Stromal cell of bone marrow (primary cell): ENCODE results near the gene P3H2.

ENCODE experiments used
- DNase-seq: peaks from one replicate; pipeline ENCODE4 v3.0.0-alpha.2; 2012; ENCODE audit warnings: low read depth

Gene P3H2

DNA sequence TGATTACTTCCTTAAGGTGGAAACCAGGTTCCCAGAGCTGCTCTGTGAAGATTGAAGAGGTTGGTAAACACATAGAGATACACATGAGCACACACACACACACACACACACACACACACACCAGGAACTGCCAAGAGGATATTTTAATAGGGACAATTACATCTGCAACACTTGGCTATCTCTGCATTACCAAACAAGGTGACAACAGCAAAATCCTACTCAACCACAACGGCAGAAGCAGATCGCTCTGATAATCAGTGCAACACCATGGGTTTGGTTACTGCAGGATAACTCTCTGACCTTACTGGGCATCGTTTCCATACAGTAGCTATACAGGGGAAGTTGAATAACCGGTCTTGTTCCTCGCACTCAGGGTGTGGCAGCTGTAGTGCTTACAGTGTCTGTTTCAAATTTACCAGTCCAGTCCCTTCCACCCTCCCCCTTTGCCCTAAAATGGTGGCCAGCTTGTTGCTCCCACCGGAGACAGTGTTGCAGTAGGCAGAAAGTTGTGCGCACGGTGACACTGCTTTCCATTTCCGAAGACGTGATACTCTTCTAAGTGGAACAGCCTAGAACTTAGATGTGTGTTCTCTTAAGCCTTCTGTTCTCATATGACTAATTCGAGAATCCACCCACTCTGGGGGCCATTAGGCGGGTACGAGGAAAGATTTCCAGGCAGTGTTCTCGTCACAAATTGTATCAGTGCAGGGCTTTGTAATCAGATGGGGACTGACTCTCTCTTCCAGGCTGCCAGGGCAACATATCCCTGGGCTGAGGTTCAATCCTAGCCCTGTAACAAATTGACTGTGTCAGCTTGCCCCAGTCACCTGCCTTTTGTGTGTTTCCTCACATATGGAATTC is 176.2 kb downstream of the P3H2 start:
- no peak for DNase-seq

DNA sequence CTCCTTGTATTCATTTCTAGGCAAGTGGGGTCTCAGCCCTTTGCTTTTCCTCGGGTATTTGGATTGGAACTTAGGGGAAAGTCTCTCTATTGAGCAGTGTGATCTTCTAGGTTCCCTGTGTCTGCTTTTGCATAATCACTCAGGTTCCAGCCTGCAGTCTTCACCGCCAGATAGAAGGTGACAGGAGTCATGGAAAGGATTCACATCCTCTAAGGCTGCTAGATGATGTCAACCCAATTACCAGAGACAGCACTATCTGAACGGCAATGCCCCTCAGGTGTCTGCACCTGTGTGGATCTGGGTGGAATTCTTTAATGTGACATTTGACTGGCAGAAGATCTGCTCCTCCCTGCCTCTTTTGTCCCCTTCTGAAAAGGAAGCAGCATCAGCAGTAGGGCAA is 177.7 kb downstream of the P3H2 start:
- DNase-seq = no peak

DNA sequence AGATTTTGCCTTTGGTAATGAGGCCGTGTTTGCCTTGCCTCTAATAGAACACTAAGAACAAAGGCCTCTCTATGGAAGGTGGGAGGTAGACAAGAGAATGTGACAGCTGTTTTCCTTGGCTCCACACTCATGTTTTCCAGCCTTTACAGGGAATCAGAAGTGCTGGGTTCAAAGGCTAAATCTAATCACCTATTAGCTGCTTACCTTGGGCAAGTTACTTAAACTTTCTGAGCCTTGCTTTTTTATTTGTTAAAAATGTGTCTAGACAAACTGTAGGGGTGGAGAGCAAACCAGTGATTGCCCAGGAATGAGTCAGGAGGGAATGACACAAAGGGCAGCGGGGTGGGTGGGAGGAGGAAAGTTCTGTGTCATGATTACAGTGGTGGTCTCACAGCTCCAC is 179.0 kb downstream of the P3H2 start:
- peak; percentile 27 for DNase-seq

DNA sequence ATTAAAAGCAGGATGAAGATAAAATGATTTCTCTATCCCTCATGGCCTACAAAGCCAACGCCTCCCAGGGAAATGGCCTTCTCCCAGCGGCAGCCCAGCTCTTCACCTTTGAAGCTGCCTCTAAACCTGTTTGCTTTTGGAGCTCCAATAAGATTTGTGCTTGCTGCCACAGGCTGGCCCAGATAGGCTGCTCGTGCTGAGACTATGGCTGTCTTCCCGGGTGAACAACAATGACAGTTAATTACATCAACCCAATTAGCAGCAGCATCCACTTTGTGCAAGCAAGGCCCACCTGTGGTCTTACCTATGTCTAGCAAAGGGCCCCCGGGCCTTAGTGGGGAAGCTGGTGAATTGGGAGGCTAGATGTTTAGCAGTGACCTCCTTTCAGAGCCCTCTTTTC is 179.6 kb downstream of the P3H2 start:
- no peak for DNase-seq

DNA sequence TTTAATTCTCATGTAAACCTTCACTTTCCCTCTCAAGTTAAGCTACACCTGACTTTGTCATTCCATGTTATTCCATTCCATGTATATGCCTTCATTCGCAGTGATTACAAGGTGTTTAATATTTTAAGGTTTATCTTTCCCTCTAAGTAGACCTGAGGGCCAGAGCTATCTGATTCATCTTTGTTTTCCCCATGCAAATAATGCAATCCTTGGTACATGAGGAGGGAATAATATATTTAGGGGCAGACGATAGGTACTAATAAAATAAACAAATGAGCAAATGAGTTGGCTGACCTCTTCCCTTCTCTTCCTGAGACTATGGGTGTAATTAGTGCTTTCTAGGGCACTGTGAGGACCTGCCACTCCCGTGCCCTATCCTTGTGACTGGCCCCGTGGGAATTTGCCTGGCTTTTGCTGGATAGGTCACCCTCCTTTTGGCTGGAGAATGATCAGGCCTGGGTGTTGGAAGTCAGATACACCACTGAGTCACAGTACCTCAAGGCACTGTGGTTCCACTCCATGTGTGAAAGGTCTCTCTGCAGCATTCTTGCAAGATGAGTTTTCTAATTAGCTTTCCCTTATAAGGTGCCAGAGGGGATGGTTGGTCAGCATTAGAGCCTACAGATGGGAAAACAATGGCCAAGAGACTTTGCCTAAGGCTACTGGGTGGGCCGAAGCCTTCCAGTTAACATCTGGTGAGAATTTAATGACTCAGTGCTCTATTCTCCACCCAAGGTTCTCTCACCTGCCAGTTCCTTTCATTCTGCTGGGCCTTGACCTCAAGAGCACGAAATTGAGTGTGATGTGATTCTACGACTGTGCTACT is 183.2 kb downstream of the P3H2 start:
- DNase-seq = peak; percentile 92

DNA sequence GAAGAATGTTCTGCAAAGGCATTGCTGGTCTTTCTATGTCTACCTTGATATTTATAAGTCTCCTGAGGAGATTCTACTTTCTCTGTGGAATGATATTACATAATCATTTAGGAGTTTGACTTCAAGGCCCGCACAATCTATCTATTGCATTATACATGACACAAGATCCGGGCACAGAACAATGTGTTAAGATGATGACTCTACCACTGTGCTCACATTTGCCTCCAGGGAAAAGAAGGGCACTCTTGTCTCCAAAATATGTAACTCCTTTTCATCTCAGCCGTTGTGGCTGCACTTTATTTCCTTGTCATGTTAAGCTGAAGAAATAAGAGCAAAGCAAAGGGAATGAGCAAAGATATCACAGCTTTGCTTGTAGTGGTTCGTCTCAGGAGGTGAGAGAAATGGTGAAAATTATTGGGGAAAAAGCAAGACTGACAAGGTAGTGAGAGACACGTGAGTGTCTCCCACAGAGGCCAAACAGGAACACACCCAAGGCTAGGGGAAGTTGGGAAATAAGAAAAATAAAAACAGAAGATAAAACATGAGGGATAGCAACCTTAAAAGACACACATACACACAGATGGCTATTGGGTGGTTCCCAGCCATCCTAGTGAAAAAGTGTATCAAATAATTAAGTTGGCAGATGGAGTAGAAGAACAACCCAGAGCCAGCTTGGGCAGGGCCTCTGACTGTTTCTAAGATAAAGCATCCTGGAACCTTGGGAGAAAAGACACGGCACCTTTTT is 184.3 kb downstream of the P3H2 start:
- DNase-seq = no peak

DNA sequence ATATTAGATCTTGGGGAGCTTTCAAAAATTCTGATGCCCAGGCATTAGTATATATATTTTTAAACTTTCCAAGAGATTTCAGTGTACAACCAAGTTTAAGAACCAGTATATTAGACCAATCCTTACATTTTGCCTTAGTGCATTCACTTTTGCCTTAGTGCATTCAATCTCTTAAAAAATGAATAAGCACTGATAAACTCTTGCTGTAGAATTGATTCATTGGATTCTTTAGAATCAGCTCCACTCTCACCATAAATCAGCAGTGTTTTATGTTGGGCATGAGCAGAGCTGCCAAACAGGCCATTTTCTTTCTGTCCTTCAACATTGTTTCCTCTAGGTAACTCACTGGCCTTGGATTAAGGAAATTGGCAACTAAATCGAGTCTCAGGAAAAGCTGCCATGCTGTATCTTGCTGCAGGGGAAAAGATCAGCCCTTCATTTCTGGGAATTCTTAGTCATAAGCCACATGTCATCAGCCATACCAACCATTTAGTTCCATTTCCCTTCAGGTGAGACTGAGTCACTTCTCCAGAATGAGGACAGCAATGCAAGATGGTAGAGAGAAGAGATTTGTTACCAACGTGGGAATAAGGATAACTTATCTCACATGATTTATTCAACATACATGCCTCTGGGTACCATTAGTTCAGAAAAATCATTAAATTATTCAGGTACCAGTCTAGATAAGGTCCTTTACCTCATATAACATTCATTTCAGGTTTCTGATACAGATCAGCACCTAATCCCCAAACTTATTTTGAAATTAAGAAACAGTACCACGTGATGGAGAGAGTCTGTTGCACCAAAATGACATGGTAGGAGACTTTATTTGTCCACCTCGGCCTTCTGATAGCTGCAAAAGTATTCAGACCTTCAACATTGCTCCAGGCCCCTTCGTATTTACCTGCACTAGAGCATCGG is 192.5 kb downstream of the P3H2 start:
- no peak for DNase-seq

DNA sequence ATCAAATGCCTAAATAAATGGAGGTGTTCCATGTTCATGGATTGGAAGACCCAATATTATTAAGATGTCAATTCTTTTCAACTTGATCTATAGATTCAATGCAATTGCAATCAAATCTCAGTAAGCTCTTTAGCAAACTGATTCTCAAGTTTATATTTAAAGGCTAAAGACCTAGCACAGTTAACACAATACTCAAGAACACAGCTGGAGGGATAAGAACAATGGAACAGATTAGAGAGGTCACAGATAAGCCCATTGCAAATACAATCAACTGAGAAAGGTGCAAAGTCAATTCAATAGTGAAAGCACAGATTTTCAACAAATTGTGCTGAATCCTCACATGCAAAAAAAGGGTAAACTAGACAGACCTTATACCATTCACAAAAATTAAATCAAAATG is 198.9 kb downstream of the P3H2 start:
- DNase-seq = no peak

DNA sequence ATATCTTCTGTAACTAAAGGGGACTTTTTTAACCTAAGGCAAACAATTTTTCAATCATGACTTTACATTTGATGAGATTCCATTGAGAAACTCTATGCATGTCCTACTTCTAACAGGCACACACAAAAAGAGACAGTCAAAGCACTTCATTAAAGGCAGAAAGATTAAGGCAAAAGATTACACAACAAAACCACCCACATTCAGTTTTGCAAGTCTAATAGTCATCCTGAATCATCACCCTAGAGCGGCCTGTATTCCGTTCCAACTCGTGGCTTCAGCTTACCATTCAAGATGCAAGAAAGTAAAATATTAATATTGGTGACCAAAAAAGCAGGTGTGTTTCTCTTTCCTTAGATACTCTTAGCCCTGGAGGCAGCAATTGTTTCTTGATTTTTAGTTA is 205.9 kb downstream of the P3H2 start:
- DNase-seq = peak; percentile 91

DNA sequence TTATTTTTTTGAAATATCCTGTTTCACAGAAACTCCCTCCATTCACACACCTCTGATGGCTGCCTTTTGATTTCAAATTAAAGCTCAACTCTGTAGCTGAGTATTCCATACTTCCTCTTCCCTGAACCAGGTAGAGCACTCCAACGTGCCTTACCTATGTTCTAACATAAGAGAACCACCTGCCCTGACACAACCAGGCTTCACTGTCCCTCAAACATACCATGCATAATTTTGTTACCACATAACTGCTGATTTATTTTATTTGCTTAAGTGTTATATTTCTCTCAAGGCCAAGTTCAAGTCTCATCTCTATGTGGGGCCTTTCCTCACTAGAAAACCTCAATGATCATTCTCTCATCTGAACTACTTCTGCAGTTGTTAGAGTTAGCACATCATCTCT is 209.7 kb downstream of the P3H2 start:
- DNase-seq = no peak

DNA sequence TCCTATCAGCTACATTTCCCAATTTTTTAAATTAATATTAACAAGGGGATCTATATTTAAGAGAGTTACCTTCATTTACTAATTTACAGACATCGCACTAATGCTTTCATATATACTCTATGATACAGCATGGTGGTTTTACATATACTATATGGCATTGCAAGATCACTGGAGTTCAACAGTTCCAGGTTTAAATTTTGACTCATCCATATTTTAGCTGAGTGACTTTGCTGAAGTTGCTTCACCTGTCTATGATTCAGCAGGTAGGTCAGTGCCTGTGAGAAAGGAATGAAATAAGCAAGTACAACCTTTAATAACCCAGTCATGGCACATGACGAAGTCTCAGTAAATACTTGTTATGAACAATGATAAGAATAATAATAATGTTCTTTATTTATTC is 211.1 kb downstream of the P3H2 start:
- no peak for DNase-seq

DNA sequence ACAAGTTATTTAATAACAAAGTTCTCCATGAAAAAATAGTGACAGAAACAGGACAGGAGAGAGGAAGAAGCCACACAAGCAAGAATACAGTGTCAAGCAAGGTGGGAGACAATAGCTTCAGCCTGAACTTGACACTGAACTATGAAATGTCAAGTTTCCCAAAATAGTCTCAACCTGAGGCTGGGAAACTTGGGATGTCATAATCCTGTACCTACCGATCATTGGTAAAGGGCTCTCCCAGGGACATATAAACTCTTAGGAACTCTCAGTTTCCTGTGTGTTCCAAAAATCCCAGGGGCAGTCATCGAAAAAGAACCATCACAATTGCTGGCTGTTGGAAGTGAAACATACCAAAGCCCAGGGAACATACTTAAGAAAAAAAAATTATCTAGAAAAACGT is 211.6 kb downstream of the P3H2 start:
- no peak for DNase-seq

DNA sequence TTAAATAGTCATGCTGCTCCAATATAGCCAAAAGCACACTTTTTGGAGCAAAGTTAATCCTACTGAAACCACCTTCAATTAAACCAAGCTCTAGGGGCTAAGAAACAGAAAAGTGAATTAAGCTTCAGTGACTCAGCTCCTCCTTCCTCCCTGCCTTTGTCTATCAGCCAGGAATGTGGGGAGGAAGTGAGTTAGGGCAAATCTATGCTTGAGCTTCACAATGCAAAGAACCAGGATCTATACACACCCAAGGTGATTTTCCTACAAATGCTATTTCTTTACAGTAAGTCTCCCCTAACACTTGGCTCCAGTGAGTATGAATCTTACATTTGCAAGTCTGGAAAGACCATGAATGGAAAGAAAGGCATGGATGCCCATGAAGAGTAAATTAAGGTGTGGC is 212.1 kb downstream of the P3H2 start:
- DNase-seq = peak; percentile 21

DNA sequence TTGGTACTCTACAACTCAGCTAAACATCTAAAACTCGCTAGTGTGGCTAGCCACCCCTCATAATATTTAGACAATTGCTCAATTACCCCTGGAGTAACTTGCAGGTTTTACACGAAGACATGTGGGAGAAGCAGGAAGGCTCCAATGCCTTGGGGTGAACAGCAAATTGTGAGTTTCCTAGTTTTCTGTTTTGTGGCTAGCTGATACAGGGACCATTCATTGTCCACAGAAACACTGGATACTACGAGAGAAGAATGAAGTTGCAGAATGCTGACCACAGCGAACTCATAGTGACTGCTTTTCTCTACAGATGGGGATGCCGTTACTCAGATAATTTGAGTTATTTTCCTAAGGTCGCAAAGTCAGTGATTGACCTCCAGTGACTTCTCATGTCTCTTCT is 212.9 kb downstream of the P3H2 start:
- DNase-seq = no peak
